ENCODE measurements around the gene LLGL1.

LLGL1 gene

GRCh38 chr17:18253947-18254821, 28.7 kb downstream of the LLGL1 start:
- DNase-seq, result no peak

DNA sequence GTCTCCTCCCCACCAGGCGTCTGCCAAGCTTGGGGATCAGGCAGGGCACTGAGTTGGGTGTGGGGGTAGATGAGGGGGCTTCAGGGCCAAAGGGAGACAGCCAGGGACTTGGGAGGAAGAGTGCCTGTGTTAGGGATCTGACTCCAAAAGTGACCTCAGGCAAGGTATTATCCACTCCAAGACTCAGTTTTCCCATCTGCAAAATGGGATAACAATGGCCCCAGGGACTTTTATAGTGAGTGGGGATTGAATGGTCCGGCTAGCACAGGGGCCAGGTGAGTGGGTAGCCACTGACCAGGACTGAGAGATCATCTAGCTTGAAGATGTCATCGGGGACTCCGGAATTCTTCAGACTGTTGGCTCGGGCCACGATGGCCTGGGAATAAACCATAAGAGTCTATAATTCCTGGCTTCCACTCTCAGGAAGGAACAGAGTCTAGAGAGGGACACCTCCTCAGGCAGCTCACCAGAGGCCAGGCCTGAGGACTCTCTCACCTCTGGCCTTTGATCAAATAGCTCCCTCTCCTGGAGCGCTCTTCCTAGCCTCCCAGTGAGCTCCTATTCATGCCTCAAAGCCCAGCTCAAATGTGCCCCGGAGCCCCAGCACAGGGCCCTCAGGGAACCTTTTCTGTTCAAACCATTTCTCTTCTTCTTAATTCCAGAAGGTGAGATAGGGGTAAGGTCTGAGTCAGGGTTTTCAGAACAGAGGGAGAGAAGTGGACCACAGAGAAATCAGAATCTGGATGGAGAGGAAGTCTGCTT, 29.6 kb downstream of the LLGL1 start:
- DNase-seq, result no peak

DNA sequence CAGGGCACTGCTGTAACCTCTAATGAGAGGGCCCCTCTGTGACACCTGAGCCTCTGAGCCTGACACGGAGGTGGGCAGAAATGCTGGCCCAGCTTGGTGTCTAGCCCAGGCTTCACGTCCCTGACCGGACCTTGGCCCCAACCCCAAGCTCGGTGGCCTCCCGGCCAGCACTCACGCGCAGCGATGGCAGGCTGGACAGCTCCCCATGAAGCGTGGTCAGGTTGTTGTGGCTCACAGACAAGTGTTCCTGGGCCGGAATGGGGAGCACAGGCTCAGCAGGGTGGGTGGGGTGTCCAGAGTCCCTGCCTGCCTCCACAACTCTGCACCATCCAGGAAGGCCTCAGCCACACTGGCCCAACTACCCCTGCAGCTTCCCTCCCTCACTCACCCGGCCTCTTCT, 30.9 kb downstream of the LLGL1 start:
- DNase-seq, result no peak

- no peak for DNase-seq
Observed at GRCh38 chr17:18256776-18257175, 31.3 kb downstream of the LLGL1 start.

DNA sequence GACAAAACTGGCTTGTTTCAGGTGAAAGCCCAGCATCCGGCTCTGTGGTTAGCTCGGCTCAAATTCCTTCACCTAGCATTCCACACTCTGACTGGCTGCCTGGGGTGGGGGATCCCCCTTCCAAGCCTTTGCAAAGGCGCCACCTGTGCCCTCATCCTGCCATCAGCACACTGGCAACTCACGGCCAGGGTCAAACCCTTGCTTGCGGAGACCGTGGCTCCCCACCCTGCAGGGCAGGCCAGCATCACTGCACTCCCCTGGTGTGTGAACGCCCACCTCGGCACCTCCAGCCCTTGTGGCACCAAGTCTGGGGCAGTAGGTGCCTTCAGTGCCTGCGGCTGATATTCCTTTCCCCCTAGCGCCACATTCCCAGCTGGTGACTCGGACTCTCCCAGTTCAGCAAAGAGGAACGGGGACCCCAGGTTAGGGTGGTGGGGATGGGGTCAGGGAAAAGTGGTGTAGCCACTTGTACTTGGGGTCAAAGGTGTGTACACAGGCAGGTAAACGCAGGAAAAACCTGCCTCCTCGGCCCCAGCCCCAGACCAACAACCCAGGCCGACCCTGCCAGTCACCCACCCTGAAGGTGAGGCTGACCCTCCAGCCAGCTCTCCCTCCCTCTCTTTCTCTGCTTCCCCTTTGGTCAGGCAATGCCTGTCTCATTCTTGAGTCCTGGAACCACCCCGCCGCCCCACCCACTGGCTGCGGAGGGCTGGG, 32.0 kb downstream of the LLGL1 start:
- DNase-seq, result no peak

GRCh38 chr17:18257982-18258355, 32.5 kb downstream of the LLGL1 start:
- peak in 2 of 4 experiments; percentile 17 to 23 for DNase-seq

DNA sequence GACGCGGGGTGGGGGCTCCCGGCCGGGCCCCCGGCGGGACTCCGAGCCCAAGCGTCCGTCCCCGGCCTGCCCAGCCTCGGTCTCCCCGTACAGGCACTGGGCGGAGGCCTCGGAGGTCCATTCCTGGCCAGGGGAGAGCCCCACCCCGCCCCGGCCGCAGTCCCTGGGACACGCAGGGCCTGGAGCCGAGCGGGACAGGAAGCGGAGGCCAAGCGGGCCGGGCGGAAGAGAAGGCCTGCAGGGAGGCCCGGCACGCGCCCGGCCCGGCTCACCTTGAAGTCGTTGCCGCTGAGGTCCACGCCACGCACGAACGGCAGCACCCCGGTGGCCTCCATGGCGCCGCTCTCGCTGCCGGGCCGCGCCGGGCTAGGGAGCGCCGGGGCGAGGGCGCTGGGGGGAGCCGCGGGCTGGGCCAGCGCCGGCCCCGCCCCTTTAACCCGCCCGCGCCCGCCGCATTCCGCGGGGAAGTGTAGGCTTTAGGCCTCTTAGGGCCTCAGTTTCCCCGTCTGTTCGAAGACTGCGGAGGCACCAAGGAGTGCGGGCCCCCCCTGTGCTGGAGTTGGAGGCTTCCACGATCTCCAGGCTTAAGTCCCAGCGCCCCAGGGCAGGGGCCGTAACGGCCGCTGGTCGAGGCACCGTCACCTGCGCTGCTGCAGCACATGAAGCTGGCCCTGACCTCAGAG, 33.1 kb downstream of the LLGL1 start, which contains the start of gene FLII:
Gene FLII, minus strand, starts transcription at position 383 of the 683 bp plus-strand sequence. Its CDS starts 48 bp downstream, at position 335.
- DNase-seq, result peak; percentile 27 to 45 (median 28)

GRCh38 chr17:18259621-18260331, 34.3 kb downstream of the LLGL1 start:
- DNase-seq, result no peak

GRCh38 chr17:18260332-18261145, 35.1 kb downstream of the LLGL1 start, which contains the start of gene MIEF2:
TSS of gene MIEF2 (plus strand) at chr17:18260662. CDS start at chr17:18262721, 2,059 bp downstream.
- peak; percentile 83 to 88 (median 86) for DNase-seq

GRCh38 chr17:18261146-18261515, 35.7 kb downstream of the LLGL1 start:
- no peak for DNase-seq

DNA sequence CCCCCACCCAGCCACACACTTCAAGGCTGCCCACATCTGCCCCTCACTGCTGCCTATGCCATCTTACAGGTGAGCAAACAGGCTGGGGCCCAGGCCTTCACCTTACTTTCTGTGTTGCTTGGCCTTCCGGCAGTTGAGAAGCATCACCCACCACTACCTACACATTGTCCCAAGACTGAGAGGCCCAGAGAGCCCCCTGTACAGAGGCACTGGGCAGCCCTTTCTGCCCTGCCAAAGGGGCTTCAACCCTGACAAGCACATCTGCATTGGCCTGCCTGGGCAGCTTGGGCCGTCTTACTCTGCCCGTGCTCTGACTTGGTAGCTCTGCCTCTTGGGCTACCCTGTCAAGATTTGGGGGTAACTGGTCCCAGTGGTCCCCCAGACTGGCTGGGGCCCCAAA, 36.2 kb downstream of the LLGL1 start:
- DNase-seq, result no peak

- DNase-seq, result no peak
Observed at GRCh38 chr17:18262111-18262510, 36.7 kb downstream of the LLGL1 start.

- DNase-seq, result no peak
Observed at GRCh38 chr17:18262641-18263040, 37.2 kb downstream of the LLGL1 start.

DNA sequence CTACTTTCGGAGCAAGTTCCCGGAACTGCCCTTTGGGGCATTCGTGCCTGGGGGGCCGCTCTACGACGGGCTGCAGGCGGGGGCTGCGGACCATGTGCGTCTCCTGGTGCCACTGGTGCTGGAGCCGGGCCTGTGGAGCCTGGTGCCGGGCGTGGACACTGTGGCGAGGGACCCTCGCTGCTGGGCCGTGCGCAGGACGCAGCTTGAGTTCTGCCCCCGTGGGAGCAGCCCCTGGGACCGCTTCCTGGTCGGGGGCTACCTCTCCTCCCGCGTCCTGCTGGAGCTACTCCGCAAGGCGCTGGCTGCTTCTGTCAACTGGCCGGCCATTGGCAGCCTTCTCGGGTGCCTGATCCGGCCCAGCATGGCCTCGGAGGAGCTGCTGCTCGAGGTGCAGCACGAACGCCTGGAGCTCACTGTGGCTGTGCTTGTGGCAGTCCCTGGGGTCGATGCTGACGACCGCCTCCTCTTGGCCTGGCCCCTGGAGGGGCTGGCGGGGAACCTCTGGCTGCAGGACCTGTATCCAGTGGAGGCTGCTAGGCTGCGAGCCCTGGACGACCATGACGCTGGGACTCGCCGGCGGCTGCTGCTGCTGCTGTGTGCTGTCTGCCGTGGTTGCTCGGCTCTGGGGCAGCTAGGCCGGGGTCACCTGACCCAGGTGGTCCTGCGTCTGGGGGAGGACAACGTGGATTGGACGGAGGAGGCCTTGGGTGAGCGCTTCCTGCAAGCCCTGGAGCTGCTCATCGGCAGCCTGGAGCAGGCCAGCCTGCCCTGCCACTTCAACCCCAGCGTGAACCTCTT, 38.6 kb downstream of the LLGL1 start:
- no peak for DNase-seq

DNA sequence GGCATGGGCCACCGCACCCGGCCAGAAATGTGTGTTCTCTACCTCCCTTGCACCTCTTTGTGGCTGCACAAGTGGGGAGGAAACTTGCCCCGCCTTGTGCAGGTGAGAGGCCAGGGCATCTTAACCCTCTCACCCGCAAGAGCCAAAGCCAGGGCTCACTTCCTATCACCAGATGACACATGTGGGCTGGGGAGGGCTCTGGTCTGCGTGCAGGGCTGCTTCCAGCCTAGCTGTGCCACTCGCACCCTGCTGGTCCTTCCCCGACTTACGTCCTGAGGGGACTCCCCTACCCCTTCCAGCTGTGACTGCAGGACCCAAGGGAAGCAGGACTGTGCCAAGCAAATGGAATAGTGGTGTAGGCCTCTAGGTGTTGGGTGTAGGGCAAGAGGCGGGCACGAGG, 41.9 kb downstream of the LLGL1 start:
- DNase-seq, result no peak

DNA sequence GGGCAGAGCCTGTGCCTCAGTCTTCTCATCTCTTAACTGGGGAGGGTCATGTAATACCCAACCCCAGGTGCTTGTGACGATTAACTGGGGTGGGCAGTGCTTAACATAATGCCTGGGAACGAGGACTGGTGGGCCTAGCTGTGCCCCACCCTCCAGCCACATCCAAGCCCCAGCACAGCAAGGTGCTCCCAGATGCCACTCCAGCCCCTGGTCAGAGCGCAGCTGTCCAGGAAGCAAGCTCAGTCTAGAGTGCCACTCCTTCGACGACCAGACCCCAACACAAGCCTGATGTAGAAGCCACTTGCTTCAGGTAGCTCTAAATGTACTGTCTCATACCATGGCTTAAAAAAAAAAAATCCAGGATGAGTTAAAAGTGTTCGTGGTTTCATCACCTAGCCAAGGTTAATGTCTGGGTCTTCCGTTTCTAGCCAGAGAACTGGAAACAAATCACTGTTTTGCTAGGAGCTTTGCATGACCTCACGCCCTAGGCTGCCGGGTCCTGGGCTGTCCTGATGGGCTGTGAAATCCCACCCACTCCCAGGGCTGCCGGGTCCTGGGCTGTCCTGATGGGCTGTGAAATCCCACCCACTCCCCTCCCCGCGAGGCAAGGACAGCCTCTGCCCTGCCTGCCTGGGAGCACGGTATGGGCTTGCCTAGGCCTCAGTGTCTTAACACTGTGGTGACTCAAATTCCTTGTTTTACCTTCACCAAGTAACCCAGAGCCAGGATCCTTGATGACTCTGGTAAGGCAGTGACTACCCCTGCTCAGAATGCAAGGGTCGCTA, 42.7 kb downstream of the LLGL1 start:
- DNase-seq, result no peak

DNA sequence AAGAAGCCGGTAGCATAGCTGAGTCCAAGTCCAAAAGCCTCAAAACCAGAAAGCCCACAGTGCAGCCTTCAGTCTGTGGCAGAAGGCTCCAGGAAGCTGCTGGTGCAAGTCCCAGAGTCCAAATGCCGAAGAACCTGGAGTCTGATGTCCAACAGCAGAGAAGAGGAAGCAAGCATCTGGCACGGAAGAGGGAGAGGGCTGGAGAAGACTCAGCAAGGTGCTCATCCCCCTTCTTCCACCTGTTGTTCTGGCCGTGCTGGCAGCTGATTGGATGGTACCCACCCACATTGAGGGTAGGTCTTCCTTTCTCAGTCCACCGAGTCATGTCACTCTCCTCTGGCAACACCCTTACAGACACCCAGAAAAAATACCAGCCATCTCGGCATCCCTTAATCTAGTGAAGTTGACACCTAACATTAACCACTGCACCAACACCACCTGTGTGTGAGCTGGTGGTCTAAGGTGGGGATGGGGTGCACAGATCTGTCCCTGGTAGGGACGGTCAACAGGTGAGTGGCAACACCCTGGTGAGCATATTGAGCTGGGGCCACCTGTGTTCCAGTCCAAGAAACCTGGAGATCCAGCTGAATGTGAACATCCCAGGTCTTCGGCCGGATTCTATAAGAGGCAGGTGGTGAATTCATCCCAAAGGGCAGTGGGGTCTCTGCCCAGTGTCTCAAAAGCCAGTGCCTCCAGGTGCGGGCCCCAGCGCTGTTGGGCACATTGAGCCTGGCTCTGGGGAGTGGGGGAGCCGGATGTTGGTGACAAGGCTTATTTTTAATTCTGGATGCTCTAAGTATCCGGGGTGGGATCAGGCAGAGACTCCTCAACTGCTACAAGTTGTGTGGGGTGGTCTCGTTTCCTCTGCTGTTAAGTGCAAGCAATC, 44.9 kb downstream of the LLGL1 start:
- no peak for DNase-seq

DNA sequence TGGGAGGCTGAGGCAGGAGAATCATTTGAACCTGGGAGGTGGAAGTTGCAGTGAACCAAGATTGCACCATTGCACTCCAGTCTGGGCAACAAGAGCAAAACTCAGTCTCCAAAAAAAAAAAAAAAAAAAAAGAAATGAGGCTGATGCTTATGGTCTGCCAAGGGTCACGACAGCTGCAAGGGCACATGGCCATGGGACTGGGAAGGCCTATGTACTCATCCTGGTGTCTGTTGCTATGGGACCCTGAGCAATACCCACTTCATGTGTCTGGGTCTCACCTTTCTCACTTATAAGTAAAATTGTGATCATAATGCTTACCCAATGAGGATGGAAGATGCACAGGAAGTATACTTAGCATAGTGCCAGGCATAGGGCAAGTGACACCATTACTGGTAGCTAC, 51.6 kb downstream of the LLGL1 start:
- DNase-seq, result no peak

Data from activated CD4-positive, CD25-positive, alpha-beta regulatory T cell (primary cell).